Globus pallidus (tissue), 1 donor: ENCODE data around the gene SPAG16.

Source experiments
- DNase-seq: peaks from one replicate; pipeline ENCODE4 v3.0.0-alpha.2; 2015; ENCODE audit warnings: low spot score

The SPAG16 gene

DNA sequence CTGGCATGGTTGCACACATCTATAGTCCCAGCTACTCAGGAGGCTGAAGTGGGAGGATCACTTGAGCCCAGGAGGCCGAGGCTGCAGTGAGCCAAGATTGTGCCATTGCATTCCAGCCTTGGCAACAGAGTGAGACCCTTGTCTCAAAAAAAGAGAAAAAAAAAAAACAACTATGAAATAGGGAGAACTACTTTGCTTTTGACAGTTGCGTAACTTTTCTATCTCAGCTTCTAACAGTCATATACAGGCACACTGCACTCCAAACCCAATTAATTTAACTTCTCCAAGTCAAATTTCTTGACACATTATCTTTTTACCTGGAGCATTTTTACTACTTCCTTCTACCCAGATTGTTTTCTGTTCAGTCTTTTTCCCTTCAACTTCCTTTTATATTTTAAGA lies 1102.5 kb downstream of the SPAG16 start:
- DNase-seq: no peak

DNA sequence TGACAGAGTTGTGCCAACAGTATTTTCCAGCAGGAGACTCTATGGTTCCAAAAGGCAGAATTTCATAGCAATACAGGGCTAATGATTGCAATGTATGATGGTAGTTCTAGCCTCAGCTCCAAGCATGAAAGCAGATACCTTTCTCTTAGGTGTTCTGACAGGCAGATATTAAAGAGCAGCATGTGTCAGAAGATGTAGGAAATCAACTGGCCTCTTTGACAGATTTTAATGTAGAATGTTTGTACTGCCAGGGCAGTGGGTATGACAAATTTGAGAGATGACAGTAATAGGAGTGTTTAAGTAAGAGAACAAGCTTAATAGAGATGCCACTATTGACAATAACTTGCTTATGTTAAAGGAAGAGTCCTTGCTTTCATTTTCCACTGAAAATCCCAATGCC lies 1105.1 kb downstream of the SPAG16 start:
- no peak for DNase-seq

DNA sequence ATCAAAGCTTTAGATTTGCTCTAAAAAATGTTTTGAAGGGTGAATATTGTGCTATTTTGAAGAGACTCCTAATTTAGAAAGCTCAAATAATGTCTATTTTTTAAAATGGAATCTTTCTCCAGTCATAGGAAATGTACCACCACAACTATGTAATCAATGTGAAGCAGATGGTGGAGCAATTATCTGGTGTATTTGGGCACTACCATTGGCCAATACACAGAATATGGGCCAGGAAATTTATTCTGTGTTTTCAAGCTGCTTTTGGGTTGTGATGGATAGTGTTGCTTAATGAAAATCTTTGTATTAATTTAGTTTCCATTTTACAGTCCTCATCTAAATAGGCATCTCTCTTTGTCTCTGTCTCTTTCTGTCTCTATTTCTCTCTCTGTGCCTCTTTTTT lies 1109.5 kb downstream of the SPAG16 start:
- DNase-seq: no peak

DNA sequence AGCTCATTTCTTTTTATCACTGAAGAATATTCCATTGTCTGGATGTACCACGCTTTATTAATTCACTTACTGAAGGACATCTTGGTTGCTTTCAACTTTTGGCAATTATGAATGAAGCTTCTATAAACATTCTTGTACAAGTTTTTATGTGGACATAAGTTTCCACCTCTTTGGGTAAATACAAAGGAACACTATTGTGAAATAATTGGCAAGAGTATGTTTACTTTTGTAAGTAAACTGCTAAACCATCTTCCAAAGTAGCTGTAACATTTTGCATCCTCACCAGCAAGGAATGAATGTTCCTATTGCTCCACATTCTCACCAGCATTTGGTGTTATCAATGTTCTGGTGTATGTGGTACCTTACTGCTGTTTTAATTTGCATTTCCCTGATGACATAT lies 1110.8 kb downstream of the SPAG16 start:
- no peak for DNase-seq

DNA sequence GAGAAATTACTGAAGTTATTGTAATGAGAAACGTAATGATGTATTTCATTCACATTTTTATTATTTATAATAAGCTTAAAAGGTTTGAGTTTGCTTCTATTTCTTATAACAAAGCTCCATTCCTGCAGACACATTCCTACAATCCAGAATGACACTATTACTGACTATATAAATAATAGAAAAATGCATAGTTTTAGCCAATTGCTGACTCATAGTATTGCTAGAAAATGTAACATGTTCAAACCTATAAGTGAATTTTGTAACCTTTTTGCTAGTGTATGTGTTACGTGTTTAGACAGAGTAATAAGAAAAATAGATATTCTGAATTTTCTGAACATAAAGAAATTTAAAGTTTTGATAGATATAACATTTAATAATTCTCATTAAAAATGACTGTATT lies 1117.3 kb downstream of the SPAG16 start:
- no peak for DNase-seq

DNA sequence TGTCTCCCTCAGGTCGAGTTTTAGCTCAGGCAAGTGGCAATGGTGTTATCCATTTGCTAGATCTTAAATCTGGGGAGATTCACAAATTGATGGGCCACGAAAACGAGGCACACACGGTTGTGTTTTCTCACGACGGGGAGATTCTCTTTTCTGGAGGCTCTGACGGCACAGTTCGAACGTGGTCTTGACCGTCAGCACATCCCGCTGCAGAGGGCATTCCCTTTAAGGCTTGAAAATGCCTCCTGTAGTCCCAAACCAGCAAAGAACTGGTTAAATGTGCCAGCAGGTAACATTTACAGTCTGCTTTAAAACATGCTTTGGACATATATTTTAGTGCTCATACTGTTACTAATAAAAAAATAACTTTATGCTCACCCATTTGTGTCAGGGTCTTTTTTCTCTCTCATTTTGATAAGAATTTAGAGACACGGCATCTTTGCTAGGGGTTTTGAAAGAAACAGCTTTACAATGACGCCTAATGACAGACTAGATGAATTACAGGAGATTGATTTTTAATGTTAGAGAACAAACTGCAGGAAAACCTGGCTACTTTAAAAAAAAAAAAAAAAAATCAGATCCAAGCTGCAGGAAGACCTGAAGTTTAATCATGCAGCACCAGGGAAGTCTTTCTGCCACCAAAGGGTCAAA lies 1126.0 kb downstream of the SPAG16 start:
- DNase-seq: peak; percentile 68

DNA sequence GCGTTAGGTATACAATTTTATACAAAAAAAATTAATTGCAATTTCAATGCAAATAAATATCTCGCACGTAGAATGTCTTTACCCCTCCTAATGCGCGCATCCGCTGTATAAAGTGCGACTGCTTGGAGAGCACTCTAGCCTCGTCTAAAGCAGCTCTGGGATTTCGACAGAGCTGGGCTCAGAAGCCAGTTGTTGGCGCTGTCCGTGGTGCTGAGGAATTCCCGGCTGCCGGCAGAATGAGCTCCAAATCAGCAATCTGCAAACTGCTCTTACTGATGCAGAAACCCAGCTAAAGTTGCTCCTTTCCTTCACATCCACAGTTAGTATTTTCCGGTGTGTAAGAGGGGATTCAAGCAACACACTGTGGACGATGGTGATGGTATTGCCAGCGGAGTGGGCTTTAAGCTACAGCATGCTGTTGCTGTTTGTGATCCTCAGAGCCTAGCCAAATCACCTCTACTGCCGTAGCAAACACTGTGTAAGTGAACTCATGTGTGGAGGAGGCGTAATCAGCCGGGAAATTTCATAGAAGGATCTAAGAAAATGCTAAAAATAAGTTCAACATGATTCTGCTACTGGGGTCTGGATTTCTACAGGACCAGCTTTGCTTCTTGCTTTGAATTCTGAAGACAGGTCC lies 1126.8 kb downstream of the SPAG16 start, which contains the start of gene VWC2L:
TSS of gene VWC2L (plus strand) at position 137 of the 637 bp plus-strand sequence. CDS start 3,140 bp downstream, outside the sequence.
- peak; percentile 93 for DNase-seq

DNA sequence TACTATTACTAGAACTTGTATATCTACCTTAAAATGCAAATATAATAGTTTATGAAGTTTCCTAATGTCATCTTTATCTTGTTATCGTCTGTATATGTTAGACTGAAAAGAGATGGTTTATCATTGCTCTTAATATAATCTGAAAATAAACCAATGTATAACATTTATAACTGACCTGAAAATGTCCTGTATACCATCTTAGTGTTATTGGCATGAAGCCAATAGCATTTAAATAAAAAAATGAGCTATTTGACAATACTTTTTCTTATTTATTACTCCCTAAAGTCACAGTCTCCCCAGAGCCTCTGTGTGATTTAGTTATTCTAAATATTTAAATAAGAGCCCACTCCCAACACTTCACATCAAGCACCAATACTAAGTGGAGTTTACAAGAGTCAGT lies 1128.4 kb downstream of the SPAG16 start:
- no peak for DNase-seq

DNA sequence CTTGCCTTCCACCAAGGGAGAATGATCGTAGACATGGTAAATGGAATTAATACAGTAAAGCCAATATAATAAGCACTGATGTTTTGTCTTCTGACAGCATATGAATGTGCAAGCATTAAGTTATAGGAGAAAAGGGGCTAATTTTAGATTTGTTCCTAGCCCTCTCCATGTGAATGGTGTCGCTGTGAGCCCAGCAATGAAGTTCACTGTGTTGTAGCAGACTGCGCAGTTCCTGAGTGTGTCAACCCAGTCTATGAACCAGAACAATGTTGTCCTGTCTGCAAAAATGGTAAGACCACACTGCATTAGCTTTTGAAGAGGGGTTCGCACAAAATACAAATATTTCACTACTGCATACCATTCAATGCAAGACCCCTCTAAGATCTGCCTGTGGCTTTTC lies 1152.2 kb downstream of the SPAG16 start:
- DNase-seq: peak; percentile 16

DNA sequence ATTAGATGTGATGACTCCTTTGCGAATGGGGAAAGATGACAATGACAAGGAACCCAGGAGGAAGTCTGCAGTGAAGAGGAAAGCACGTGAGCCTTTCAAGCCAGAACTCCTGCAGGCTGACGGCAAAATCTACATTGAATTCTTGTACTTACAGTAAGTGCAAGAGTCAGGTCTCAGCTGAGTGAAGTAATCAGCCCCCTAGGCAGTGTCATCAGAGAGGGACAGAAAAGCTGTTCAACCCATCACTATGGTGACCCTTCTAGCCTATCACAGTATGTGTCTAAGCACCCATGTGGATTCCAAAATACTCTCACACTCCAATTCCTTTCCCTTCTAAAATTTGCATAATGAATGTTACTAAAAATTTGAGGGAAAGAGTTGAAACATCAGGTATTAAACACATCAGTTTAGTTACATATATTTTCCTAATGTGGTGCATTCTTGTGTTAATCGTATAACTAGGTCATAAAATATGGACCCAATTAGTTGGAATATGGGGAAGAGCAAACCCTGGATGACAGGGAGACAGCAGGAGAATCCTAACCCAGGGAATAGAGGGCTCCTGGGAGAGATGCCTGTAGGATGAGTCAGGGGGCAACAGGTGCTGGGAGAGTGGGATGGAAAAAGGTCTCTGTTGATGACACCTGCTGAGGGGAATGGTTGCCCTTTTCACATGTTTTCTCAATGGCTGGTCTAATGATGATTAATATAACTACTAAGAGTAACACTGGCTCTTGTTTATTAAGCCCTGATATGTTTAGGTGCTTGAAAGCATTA lies 1166.0 kb downstream of the SPAG16 start:
- no peak for DNase-seq

DNA sequence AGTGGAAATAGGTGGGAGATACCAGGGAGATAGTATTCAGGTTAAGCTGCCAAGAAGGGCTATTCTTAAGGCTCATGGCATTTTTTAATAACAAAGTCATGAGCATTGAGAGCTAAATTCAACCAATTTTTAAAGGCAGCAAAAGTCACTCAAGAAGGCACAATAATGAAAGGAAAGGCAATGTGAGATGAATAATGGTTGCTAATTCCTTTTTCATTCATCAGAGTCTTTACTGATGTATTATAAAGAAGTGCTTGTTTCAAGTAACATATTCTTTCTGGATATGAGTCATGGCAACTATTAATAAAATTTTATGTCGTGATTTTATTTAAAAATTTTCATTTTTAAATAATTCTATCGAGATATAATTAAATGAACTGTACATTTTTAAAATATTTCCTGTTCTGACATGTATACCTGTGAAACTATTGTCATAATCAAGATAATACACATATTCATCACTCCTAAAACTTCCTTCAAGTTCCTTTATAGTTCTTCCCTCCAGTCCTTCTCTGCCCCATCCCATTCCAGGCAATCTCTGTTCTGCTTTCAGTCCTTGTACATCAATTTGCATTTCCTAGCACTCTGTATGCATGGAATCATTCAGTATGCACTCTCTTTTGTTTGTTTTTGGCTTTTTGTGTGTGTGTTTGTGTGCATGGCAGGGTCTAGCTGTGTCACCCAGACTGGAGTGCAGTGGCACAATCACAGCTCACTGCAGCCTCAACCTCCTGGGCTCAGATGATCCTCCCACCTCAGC lies 1167.4 kb downstream of the SPAG16 start:
- no peak for DNase-seq
